ENCODE data around the gene LGALS14. TPM values are rescaled to one million over a fixed set of nuclear protein-coding genes. Genes with fewer than 3 reads are reported as not detected.

Gene LGALS14
- polyA plus RNA-seq, 3 donors = not detected

DNA sequence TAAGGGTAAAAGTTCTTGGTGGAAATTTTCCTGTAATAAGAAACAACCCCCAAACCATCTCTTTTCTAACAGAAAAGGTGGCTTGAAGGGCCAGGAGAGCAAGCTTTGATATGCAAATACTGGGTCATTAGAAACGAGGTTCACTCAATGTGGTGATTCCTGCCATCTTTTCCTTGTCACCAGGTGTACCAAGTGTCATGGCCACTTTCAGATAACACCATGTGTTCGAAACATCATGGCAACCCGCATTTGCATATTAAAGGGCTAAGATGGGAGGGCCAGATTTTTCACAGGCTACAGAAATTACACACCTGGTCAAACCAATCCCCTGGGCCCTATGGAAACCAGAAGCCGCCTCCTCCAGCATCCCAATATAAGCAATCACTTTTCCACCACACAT lies 33.3 kb upstream of the LGALS14 start:
- H3K27me3 Mint-ChIP-seq (ENCODE audit: low read depth in 3 of 3) = peaks cover 3 to 11% (median 10%) of the 10 kb centered on the region in 3 donors
- TF ChIP-seq, protein P1, sequence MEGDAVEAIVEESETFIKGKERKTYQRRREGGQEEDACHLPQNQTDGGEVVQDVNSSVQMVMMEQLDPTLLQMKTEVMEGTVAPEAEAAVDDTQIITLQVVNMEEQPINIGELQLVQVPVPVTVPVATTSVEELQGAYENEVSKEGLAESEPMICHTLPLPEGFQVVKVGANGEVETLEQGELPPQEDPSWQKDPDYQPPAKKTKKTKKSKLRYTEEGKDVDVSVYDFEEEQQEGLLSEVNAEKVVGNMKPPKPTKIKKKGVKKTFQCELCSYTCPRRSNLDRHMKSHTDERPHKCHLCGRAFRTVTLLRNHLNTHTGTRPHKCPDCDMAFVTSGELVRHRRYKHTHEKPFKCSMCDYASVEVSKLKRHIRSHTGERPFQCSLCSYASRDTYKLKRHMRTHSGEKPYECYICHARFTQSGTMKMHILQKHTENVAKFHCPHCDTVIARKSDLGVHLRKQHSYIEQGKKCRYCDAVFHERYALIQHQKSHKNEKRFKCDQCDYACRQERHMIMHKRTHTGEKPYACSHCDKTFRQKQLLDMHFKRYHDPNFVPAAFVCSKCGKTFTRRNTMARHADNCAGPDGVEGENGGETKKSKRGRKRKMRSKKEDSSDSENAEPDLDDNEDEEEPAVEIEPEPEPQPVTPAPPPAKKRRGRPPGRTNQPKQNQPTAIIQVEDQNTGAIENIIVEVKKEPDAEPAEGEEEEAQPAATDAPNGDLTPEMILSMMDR (IDR thresholded peaks at IDR 0.05) = no peak

DNA sequence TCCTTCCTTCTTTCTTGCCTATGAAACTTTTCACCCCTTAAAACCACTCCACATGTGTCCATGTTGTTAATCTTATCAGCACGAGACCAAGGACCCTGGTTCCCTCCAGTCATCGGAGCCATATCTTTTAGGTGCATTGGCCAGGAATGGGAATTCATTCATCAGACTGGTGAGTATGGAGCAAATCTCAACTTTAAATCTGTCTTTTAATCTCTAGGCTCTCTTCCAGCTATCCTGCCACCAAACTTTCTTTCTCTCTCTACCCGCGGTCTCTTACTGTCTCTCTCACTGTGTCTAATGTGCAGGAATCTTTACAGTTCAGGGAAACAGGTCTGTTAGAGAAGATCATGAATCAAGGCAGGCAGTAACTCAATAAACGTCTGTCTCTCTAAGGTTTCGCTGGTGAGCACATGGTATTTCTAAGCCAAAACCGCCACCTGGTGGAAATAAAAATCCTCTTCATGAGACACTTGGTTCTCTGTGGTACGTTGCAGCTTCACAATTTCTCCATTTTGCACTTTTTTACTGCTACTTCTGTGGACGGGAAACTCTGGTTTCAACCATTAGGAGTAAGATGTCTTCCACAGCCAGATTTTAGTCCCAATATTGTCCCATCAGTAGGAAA lies 32.4 kb upstream of the LGALS14 start:
- Mint-ChIP-seq H3K36me3 (no peaks in the 10 kb centered on the region), H3K27me3 (ENCODE audit: low read depth in 3 of 3) (peaks cover 3 to 11% (median 9%) of the 10 kb centered on the region in 3 donors), H3K9me3 (peaks cover 0 to under 1% (median 0%) of the 10 kb centered on the region in 7 donors), H3K4me1 (peaks cover 3% of the 10 kb centered on the region), H3K27ac (no peak overlapping the region), H3K4me3 (no peak overlapping the region)
- Histone ChIP-seq H3K79me2 (ENCODE audit: insufficient read depth, low read length) (no peaks in the 10 kb centered on the region), H3K9ac (ENCODE audit: insufficient read depth, low read length, poor library complexity, severe bottlenecking) (no peak overlapping the region), H3K9me3 (replicated peaks in 1 of 2; ENCODE audit: control insufficient read depth in 1 of 2, insufficient read depth in 1 of 2, low read length in 2 of 2) (no peaks in the 10 kb centered on the region), H3K27ac (ENCODE audit: low read depth in 1 of 2, low read length in 2 of 2) (no peak overlapping the region), H3K4me3 (replicated peaks in 1 of 3; ENCODE audit: low read depth in 2 of 3, low read length in 3 of 3) (no peak overlapping the region), H3K36me3 (replicated peaks in 1 of 2; ENCODE audit: control insufficient read depth in 1 of 2, insufficient read depth in 2 of 2, low read length in 2 of 2) (no peaks in the 10 kb centered on the region), H2AFZ (ENCODE audit: insufficient read depth, low read depth, low read length, poor library complexity, severe bottlenecking) (no peak overlapping the region), H3K4me1 (ENCODE audit: control insufficient read depth in 1 of 2, insufficient read depth in 2 of 2, low read length in 2 of 2) (no peaks in the 10 kb centered on the region), H3K27me3 (ENCODE audit: control insufficient read depth in 2 of 2, insufficient read depth in 2 of 2, low read length in 2 of 2) (peaks cover 4 to 10% of the 10 kb centered on the region in 2 donors), H3K4me2 (replicated peaks; ENCODE audit: extremely low read depth, low read length, poor library complexity, severe bottlenecking) (no peak overlapping the region), H4K20me1 (ENCODE audit: insufficient read depth, low read length) (no peaks in the 10 kb centered on the region)
- TF ChIP-seq, protein P1 (IDR thresholded peaks at IDR 0.05) = peak; percentile 52
- 0% methylated on average over 1 of the region's 9 CpGs for WGBS (ENCODE audit: insufficient coverage)
- intact Hi-C loops (cut with micrococcal nuclease) = loop anchor here (2.0 to 10.0 kb wide), 2 partner anchors 119 to 177 kb away; partner anchors contain the start of gene DLL3 (in 1 of the 2)
- peak; percentile 24 to 51 (median 38) for DNase-seq

More for the DNA sequence above, 33.3 kb upstream of the LGALS14 start:
- Histone ChIP-seq H3K4me3 (replicated peaks in 1 of 3; ENCODE audit: low read depth in 2 of 3, low read length in 3 of 3) (no peak overlapping the region), H2AFZ (ENCODE audit: insufficient read depth, low read depth, low read length, poor library complexity, severe bottlenecking) (no peak overlapping the region), H3K27me3 (ENCODE audit: control insufficient read depth in 2 of 2, insufficient read depth in 2 of 2, low read length in 2 of 2) (peaks cover 4 to 10% of the 10 kb centered on the region in 2 donors), H3K9ac (ENCODE audit: insufficient read depth, low read length, poor library complexity, severe bottlenecking) (no peak overlapping the region), H3K4me1 (ENCODE audit: control insufficient read depth in 1 of 2, insufficient read depth in 2 of 2, low read length in 2 of 2) (no peaks in the 10 kb centered on the region), H3K36me3 (replicated peaks in 1 of 2; ENCODE audit: control insufficient read depth in 1 of 2, insufficient read depth in 2 of 2, low read length in 2 of 2) (no peaks in the 10 kb centered on the region), H4K20me1 (ENCODE audit: insufficient read depth, low read length) (no peaks in the 10 kb centered on the region), H3K9me3 (replicated peaks in 1 of 2; ENCODE audit: control insufficient read depth in 1 of 2, insufficient read depth in 1 of 2, low read length in 2 of 2) (no peaks in the 10 kb centered on the region), H3K79me2 (ENCODE audit: insufficient read depth, low read length) (no peaks in the 10 kb centered on the region), H3K4me2 (replicated peaks; ENCODE audit: extremely low read depth, low read length, poor library complexity, severe bottlenecking) (no peak overlapping the region), H3K27ac (ENCODE audit: low read depth in 1 of 2, low read length in 2 of 2) (no peak overlapping the region)
- 22% methylated on average over 1 of the region's 4 CpGs for WGBS (ENCODE audit: insufficient coverage)
- Mint-ChIP-seq H3K9me3 (peaks cover 0 to 5% (median under 1%) of the 10 kb centered on the region in 7 donors), H3K4me1 (peaks cover 3% of the 10 kb centered on the region), H3K27ac (no peak overlapping the region), H3K4me3 (no peak overlapping the region), H3K36me3 (no peaks in the 10 kb centered on the region)
- intact Hi-C loops (cut with micrococcal nuclease) = loop anchor here in 1 of 2 donors (2.0 to 10.0 kb wide), 2 partner anchors 118 to 176 kb away; partner anchors contain the start of gene DLL3
- no peak for DNase-seq
